ENCODE results near the gene GSTM2. TPM values are rescaled to one million over a fixed set of nuclear protein-coding genes. Genes with fewer than 3 reads are reported as not detected.

The GSTM2 gene
- total RNA-seq, 1 donor from 2014 or later = 46.7 TPM

GRCh38 chr1:109629372-109630030 lies 38.4 kb upstream of the GSTM2 start:
- no peak for DNase-seq (ENCODE audit: low spot score)

- DNase-seq (ENCODE audit: low spot score) = no peak
Measured at GRCh38 chr1:109630081-109630897, 37.6 kb upstream of the GSTM2 start.

- DNase-seq (ENCODE audit: low spot score) = no peak
Measured at GRCh38 chr1:109630898-109631512, 36.9 kb upstream of the GSTM2 start.

GRCh38 chr1:109631513-109632505 lies 36.0 kb upstream of the GSTM2 start:
- DNase-seq (ENCODE audit: low spot score) = no peak

- DNase-seq (ENCODE audit: low spot score) = no peak
Measured at GRCh38 chr1:109632671-109633346, 35.0 kb upstream of the GSTM2 start.

- no peak for DNase-seq (ENCODE audit: low spot score)
Measured at GRCh38 chr1:109634292-109634691, 33.6 kb upstream of the GSTM2 start.

- DNase-seq (ENCODE audit: low spot score) = no peak
Measured at GRCh38 chr1:109634771-109635750, 32.8 kb upstream of the GSTM2 start.

- DNase-seq (ENCODE audit: low spot score) = no peak
Measured at GRCh38 chr1:109635862-109636200, 32.0 kb upstream of the GSTM2 start.

GRCh38 chr1:109636201-109636952 lies 31.5 kb upstream of the GSTM2 start:
- DNase-seq (ENCODE audit: low spot score) = peak; percentile 67

GRCh38 chr1:109637446-109637845 lies 30.4 kb upstream of the GSTM2 start:
- no peak for DNase-seq (ENCODE audit: low spot score)

GRCh38 chr1:109639063-109639840 lies 28.6 kb upstream of the GSTM2 start:
- DNase-seq (ENCODE audit: low spot score) = no peak

GRCh38 chr1:109639841-109640184 lies 28.0 kb upstream of the GSTM2 start:
- DNase-seq (ENCODE audit: low spot score) = no peak

GRCh38 chr1:109640285-109640865 lies 27.5 kb upstream of the GSTM2 start:
- DNase-seq (ENCODE audit: low spot score) = peak; percentile 53

- no peak for DNase-seq (ENCODE audit: low spot score)
Measured at GRCh38 chr1:109641078-109641740, 26.6 kb upstream of the GSTM2 start.

GRCh38 chr1:109641861-109642260 lies 26.0 kb upstream of the GSTM2 start:
- DNase-seq (ENCODE audit: low spot score) = no peak

GRCh38 chr1:109642626-109643025 lies 25.2 kb upstream of the GSTM2 start:
- DNase-seq (ENCODE audit: low spot score) = no peak

All from umbilical cord (tissue), 2 donors.